DOHH2 (cell line): Measurements from ENCODE around the gene PLA2G4F.

Experiments used
- H3F3A ChIP-seq: fragments of 200-600 bp; sonication (generic), shearing (Covaris generic); 2 replicates; pipeline ENCODE4 v1.6.0; 2016; ENCODE audit warnings: antibody characterized with exemption, mild to moderate bottlenecking; ENCODE audit not compliant: control insufficient read depth, insufficient read depth
- H3K27ac ChIP-seq: fragments of 200-600 bp; sonication (generic); 2 replicates; pipeline ENCODE4 v1.5.1; 2014; ENCODE audit warnings: low read depth, mild to moderate bottlenecking, low read length, moderate library complexity
- H3K27me3 ChIP-seq: fragments of 200-600 bp; sonication (generic); 2 replicates; pipeline ENCODE4 v1.6.1; 2014; ENCODE audit warnings: mild to moderate bottlenecking, low read length, mixed read lengths; ENCODE audit not compliant: control insufficient read depth
- H3K36me3 ChIP-seq: fragments of 200-600 bp; sonication (generic); 2 replicates; pipeline ENCODE4 v1.6.1; 2014; ENCODE audit warnings: mild to moderate bottlenecking, low read length, moderate library complexity, mixed read lengths; ENCODE audit not compliant: control insufficient read depth
- H3K4me1 ChIP-seq: fragments of 200-600 bp; sonication (generic); 2 replicates; pipeline ENCODE4 v1.6.1; 2014; ENCODE audit warnings: mild to moderate bottlenecking, low read length, mixed read lengths; ENCODE audit not compliant: control insufficient read depth
- H3K4me2 ChIP-seq: fragments of 200-600 bp; sonication (generic); 2 replicates; pipeline ENCODE4 v1.6.0; 2014; ENCODE audit warnings: mild to moderate bottlenecking, low read length, moderate library complexity
- H3K4me3 ChIP-seq: fragments of 200-600 bp; sonication (generic); 2 replicates; pipeline ENCODE4 v1.5.1; 2014; ENCODE audit warnings: mild to moderate bottlenecking, low read length, mixed read lengths
- H3K79me2 ChIP-seq: fragments of 200-600 bp; sonication (generic); 2 replicates; pipeline ENCODE4 v1.6.1; 2014; ENCODE audit warnings: mild to moderate bottlenecking, low read length, mixed read lengths; ENCODE audit not compliant: control insufficient read depth
- H3K9me2 ChIP-seq: fragments of 200-600 bp; sonication (generic); replicated peaks from 2 replicates; pipeline ENCODE4 v1.6.1; 2014; ENCODE audit warnings: mild to moderate bottlenecking, low read length, mixed read lengths; ENCODE audit not compliant: control insufficient read depth
- H3K9me3 ChIP-seq: fragments of 200-600 bp; sonication (generic); 2 replicates; pipeline ENCODE4 v1.6.1; 2014; ENCODE audit warnings: antibody characterized with exemption, low read length, mixed read lengths; ENCODE audit not compliant: control insufficient read depth, insufficient read depth
- H4K20me1 ChIP-seq: fragments of 200-600 bp; sonication (generic); 2 replicates; pipeline ENCODE4 v1.6.0; 2014; ENCODE audit warnings: low read depth, mild to moderate bottlenecking, antibody characterized with exemption, low read length, moderate library complexity; ENCODE audit not compliant: control insufficient read depth, insufficient read depth
- CTCF ChIP-seq: fragments of 200-600 bp; sonication (generic); IDR thresholded peaks from one replicate; pipeline ENCODE4 v1.5.1; 2014; ENCODE audit warnings: antibody characterized with exemption, mild to moderate bottlenecking, low read depth, low read length; ENCODE audit not compliant: poor library complexity, severe bottlenecking
- EZH2phosphoT487 ChIP-seq: fragments of 200-600 bp; sonication (generic); IDR thresholded peaks from 2 replicates; pipeline ENCODE4 v1.6.1; 2017; ENCODE audit warnings: borderline replicate concordance, mild to moderate bottlenecking, antibody characterized with exemption, low read length, moderate library complexity, mixed read lengths

Gene PLA2G4F

DNA sequence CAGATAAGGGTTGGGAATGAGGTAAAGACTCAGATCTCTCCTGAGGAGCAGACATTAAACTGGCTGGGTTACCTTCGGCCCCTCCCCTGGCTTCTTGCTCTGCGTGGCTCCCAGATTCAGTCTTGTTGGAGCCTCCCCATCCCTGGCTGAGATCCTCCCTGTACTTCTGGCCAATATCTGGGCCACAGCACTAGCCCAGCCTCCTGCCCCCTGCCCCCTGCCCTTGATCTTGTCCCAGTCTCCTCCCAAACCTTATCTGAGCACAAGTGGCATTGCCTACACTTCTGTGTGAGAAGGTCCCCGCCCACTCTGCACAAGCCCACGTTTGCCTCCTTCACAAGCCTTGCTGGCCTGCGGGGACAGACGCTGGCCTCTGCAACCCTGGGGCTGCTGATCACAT is 16.8 kb downstream of the PLA2G4F start:
- H3K36me3 ChIP-seq, result no peaks in the 10 kb centered on the region
- H3K27ac ChIP-seq, result no peak overlapping the region
- no peaks in the 10 kb centered on the region for H3K9me3 ChIP-seq
- H3K79me2 ChIP-seq, result no peaks in the 10 kb centered on the region
- H3K9me2 ChIP-seq, result no peaks in the 10 kb centered on the region
- no peak overlapping the region for H3K4me3 ChIP-seq
- TF ChIP-seq CTCF (no peak), EZH2phosphoT487 (no peak)
- no peaks in the 10 kb centered on the region for H3K27me3 ChIP-seq
- H3F3A ChIP-seq, result no peaks in the 10 kb centered on the region
- H4K20me1 ChIP-seq, result no peaks in the 10 kb centered on the region
- H3K4me1 ChIP-seq, result no peaks in the 10 kb centered on the region
- no peak overlapping the region for H3K4me2 ChIP-seq

GRCh38 chr15:42138968-42139386 is 17.5 kb downstream of the PLA2G4F start:
- no peaks in the 10 kb centered on the region for H3K9me3 ChIP-seq
- H3K27ac ChIP-seq, result no peak overlapping the region
- peaks cover 2% of the 10 kb centered on the region; the same call in 1 of the 2 replicates for H3K27me3 ChIP-seq
- H3K79me2 ChIP-seq, result no peaks in the 10 kb centered on the region
- H3K9me2 ChIP-seq, result no peaks in the 10 kb centered on the region
- TF ChIP-seq EZH2phosphoT487 (no peak), CTCF (no peak)
- H3K4me1 ChIP-seq, result no peaks in the 10 kb centered on the region
- no peaks in the 10 kb centered on the region for H4K20me1 ChIP-seq
- no peak overlapping the region for H3K4me2 ChIP-seq
- no peaks in the 10 kb centered on the region for H3K36me3 ChIP-seq
- H3F3A ChIP-seq, result no peaks in the 10 kb centered on the region
- no peak overlapping the region for H3K4me3 ChIP-seq

DNA sequence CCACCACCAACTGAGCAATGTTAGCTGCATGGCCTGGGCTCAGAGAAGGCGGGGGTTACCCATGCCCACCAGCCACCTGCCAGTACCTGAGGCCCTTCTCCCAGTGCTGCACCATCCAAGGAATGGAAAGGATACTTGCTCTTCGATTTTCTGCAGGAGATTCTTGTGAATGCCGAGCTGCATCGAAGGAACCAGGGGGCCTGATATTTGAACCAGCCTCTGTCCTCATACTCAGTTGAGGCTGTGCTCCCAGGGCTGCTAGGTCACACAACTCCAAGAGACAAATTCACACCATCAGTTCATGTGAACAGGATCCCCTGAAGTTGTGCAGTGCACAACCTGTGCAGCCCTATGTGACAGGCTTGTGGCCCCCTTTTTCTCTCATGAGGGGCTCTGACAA is 18.0 kb downstream of the PLA2G4F start:
- H3K36me3 ChIP-seq, result no peaks in the 10 kb centered on the region
- no peaks in the 10 kb centered on the region for H3K4me1 ChIP-seq
- H3K27me3 ChIP-seq, result peaks cover 3% of the 10 kb centered on the region; the same call in 1 of the 2 replicates
- H4K20me1 ChIP-seq, result no peaks in the 10 kb centered on the region
- no peak for TF ChIP-seq EZH2phosphoT487
- no peak for TF ChIP-seq CTCF
- no peak overlapping the region for H3K4me2 ChIP-seq
- no peak overlapping the region for H3K27ac ChIP-seq
- H3K9me2 ChIP-seq, result no peaks in the 10 kb centered on the region
- no peaks in the 10 kb centered on the region for H3K9me3 ChIP-seq
- H3F3A ChIP-seq, result no peaks in the 10 kb centered on the region
- no peaks in the 10 kb centered on the region for H3K79me2 ChIP-seq
- H3K4me3 ChIP-seq, result no peak overlapping the region
